Ovary (tissue), 9 donors: ENCODE measurements around the gene SIK2. TPM values are rescaled to one million over a fixed set of nuclear protein-coding genes. Genes with fewer than 3 reads are reported as not detected.
A peak's percentile ranks its signal among the peaks of the same experiment; 100 is the strongest.

ENCODE experiments used
- DNase-seq, 5 donors: peaks; one replicate each; pipeline ENCODE4 v3.0.0-alpha.2; 2019 to 2020
- H3K27ac ChIP-seq, 2 donors: fragments of 200-600 bp; one replicate each; pipeline versions ENCODE4 v1.5.1 to v1.8.0; 2019 to 2022
- H3K27me3 ChIP-seq: fragments of 200-600 bp; one replicate; pipeline ENCODE4 v1.8.0; 2022
- H3K36me3 ChIP-seq: fragments of 200-600 bp; sonication (generic); one replicate; pipeline ENCODE4 v1.5.1; 2019
- H3K4me1 ChIP-seq: one replicate; pipeline ENCODE4 v1.8.1; 2013; ENCODE audit warnings: mild to moderate bottlenecking, moderate library complexity; ENCODE audit not compliant: insufficient read depth
- H3K4me3 ChIP-seq: fragments of 200-600 bp; sonication (generic); one replicate; pipeline ENCODE4 v1.5.1; 2017
- H3K9me3 ChIP-seq, 2 donors: fragments of 200-600 bp in 1 of 2; sonication (generic) in 1 of 2; one replicate each; pipeline versions ENCODE4 v1.5.1 to v1.8.1; 2013 to 2019; ENCODE audit warnings: mild to moderate bottlenecking in 1 of 2, moderate library complexity in 1 of 2
- CTCF ChIP-seq, 3 donors: fragments of 450-650 bp in 2 of 3; fragments of 200-600 bp in 1 of 3; IDR thresholded peaks; one replicate each; pipeline versions ENCODE4 v1.5.1 to v1.8.0; 2016 to 2022; ENCODE audit warnings: antibody characterized with exemption in 3 of 3, mild to moderate bottlenecking in 1 of 3
- EP300 ChIP-seq: sonication (generic); formaldehyde crosslinking; IDR thresholded peaks from one replicate; pipeline ENCODE4 v1.6.1; 2017; ENCODE audit warnings: antibody characterized with exemption
- POLR2A ChIP-seq: fragments of 450-650 bp; IDR thresholded peaks from one replicate; pipeline ENCODE4 v1.6.1; 2017; ENCODE audit warnings: antibody characterized with exemption, mild to moderate bottlenecking, moderate library complexity
- WGBS, 3 donors: extraction: QIAGEN DNeasy Blood & Tissue Kit in 1 of 3; methylation state at CpG; one replicate each; pipeline versions ENCODE4 v1.1.5 to v1.1.7; 2013 to 2017; 5-methylcytosine and 5-hydroxymethylcytosine counted together
- intact Hi-C, 4 donors: fragments of 100-400 bp; cut with DNase I; formaldehyde crosslinking; loops; one replicate each; pipeline versions ENCODE4 v1.11.0 to v1.15.1; 2022 to 2023
- polyA plus RNA-seq, 2 donors: library from polyadenylated mRNA; stranded (reverse); fragments of 200-250 nt in 1 of 2; fragments of 350-450 nt in 1 of 2; fragmentation: Illumina TruSeq in 1 of 2; extraction: RNeasy Lipid Tissue Mini Kit (QIAGEN cat#74804) in 1 of 2; gene quantifications; one replicate each; pipeline ENCODE4 v1.2.3, GENCODE V29; 2013 to 2014
- total RNA-seq, 7 donors: library from RNA; depleted of rRNA in 2 of 7; stranded (reverse); fragments of >200 nt in 2 of 7; fragmentation: NEBNext Ultra II Directional in 3 of 7; extraction: Animal tissue kit (Norgen Biotek cat#: 25700) in 3 of 7; gene quantifications; one replicate each; pipeline versions ENCODE4 v1.1.0 to v1.2.4, GENCODE V29; 2016 to 2023
- donor health status: DM: no; HTN: no; CAD: no; lungs with moderate emphysema.
- donor health status: DM: no; HTN: no; CAD: no.
- donor health status: Bipolar disorder and iron deficiency.
- donor health status: DM: yes; HTN: yes; CAD: no.
- donor health status: DM: no; HTN: no; CAD: no.
- donor health status: DM: yes; HTN: yes; CAD: no.

The SIK2 gene
- total and polyA plus RNA-seq, 9 donors, result 13.7 to 50.5 (median 26.8) TPM

- intact Hi-C loops, result no loop called here
- H3K9me3 ChIP-seq, result no peaks in the 10 kb centered on the region
- H3K27me3 ChIP-seq, result no peaks in the 10 kb centered on the region
- TF ChIP-seq EP300 (no peak), POLR2A (no peak), CTCF (IDR thresholded peaks at IDR 0.05) (no peak)
- H3K36me3 ChIP-seq, result no peaks in the 10 kb centered on the region
- H3K4me1 ChIP-seq, result peaks cover 25% of the 10 kb centered on the region
- H3K4me3 ChIP-seq, result no peak overlapping the region
- no peak overlapping the region for H3K27ac ChIP-seq
- 45 to 49% (median 46%) methylated on average over 7 of the region's 7 CpGs for WGBS, 3 donors
- DNase-seq, result no peak
Observed at GRCh38 chr11:111727431-111727830, 125.2 kb downstream of the SIK2 start.

- no peaks in the 10 kb centered on the region for H3K9me3 ChIP-seq
- no peak overlapping the region for H3K4me3 ChIP-seq
- 40 to 61% (median 50%) methylated on average over 10 of the region's 10 CpGs for WGBS, 3 donors
- peak overlapping the region; percentile 58 to 98 for H3K27ac ChIP-seq
- TF ChIP-seq POLR2A, result no peak
- TF ChIP-seq EP300, result no peak
- no peak for TF ChIP-seq CTCF (IDR thresholded peaks at IDR 0.05)
- H3K36me3 ChIP-seq, result no peaks in the 10 kb centered on the region
- DNase-seq, result no peak
- peaks cover 41% of the 10 kb centered on the region for H3K4me1 ChIP-seq
- intact Hi-C loops, result no loop called here
- H3K27me3 ChIP-seq, result no peaks in the 10 kb centered on the region
Observed at GRCh38 chr11:111729071-111729830, 127.0 kb downstream of the SIK2 start.

GRCh38 chr11:111729831-111730311 is 127.6 kb downstream of the SIK2 start:
- 13 to 25% (median 17%) methylated on average over 9 of the region's 9 CpGs for WGBS, 3 donors
- H3K36me3 ChIP-seq, result no peaks in the 10 kb centered on the region
- no peaks in the 10 kb centered on the region for H3K27me3 ChIP-seq
- intact Hi-C loops, result loop anchor here in 1 of 4 donors (10.0 kb wide), 1 partner anchor 125 kb away; the partner anchor contains the start of gene SIK2
- H3K27ac ChIP-seq, result peak overlapping the region; percentile 58 to 98
- peaks cover 47% of the 10 kb centered on the region for H3K4me1 ChIP-seq
- no peak for TF ChIP-seq EP300
- H3K4me3 ChIP-seq, result no peak overlapping the region
- peak in 1 of 5 donors; percentile 47 for DNase-seq
- no peaks in the 10 kb centered on the region for H3K9me3 ChIP-seq

GRCh38 chr11:111730871-111731591 is 128.8 kb downstream of the SIK2 start:
- H3K9me3 ChIP-seq, result no peaks in the 10 kb centered on the region
- H3K4me1 ChIP-seq, result peaks cover 50% of the 10 kb centered on the region
- TF ChIP-seq CTCF (IDR thresholded peaks at IDR 0.05) (no peak), POLR2A (no peak), EP300 (no peak)
- H3K27me3 ChIP-seq, result no peaks in the 10 kb centered on the region
- H3K4me3 ChIP-seq, result no peak overlapping the region
- WGBS, 3 donors, result 37 to 62% (median 50%) methylated on average over 21 to 22 of the region's 22 CpGs
- peak in 4 of 5 donors; percentile 60 to 74 (median 68) for DNase-seq
- intact Hi-C loops, result loop anchor here in 1 of 4 donors (10.0 kb wide), 1 partner anchor 126 kb away; the partner anchor contains the start of gene SIK2
- no peaks in the 10 kb centered on the region for H3K36me3 ChIP-seq
- peak overlapping the region; percentile 90 to 98 for H3K27ac ChIP-seq
